NK-92 (cell line): ENCODE measurements around the gene FIG4.
"Not testable (repeated sequence)": the region's sequence is repeated elsewhere in the genome, so short reads cannot be mapped to it uniquely, and the experiment has no call there.

Experiments used
- DNase-seq: peaks from one replicate; lab custom pipeline; 2025; ENCODE audit not compliant: unreplicated experiment; lab: John Stamatoyannopoulos, UW

Gene FIG4

GRCh38 chr6:109794201-109794923 lies 103.3 kb downstream of the FIG4 start:
- no peak for DNase-seq

DNA sequence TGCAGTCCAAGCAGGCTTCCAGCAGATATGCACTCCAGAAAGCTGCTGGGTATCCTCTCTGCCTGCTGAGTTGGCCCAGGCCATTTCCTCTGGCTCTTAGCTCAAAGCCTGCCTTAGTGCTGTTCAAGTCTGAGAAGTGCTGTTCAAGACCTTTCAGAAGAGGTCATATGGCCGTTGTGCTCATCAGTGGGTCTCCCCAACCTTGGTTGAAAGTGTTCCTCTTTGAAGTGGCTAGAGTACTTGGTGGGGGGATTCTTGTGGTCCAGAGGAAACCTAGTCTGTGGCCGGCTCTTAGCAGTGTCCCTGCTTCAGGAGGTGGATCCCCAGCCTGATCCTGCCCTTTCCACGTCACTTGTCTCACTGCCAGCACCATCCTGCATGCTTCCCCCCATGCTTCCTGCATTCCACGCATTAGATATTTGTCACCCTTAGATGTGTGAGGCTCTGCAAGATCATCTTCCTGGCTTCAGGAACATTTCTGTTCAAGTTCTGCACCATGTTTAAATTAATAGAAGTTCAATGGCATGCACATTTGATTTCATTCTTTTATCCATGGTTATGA lies 105.0 kb downstream of the FIG4 start:
- DNase-seq: no peak

- no peak for DNase-seq
Observed at GRCh38 chr6:109799129-109799528, 108.0 kb downstream of the FIG4 start.

- DNase-seq: no peak
Observed at GRCh38 chr6:109799664-109800063, 108.6 kb downstream of the FIG4 start.

- no peak for DNase-seq
Observed at GRCh38 chr6:109800771-109801170, 109.7 kb downstream of the FIG4 start.

DNA sequence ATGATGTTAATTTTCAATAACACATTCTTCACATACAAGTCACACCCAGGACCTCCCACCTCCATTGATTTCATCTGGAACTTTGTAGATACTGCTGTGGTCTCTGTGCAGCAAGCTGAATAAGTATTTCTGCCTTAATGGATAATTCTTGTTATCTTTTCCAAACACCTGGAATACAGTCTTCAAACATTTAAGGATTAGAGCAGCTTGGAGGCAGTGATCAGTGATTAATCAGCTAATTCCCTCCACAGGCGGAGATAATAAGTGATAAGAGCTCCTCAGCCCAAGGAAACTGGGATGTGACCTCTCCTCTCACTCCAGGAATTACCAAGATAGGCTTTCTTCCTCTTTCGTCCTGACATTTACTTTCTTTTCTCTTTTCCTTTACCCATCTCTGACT lies 110.7 kb downstream of the FIG4 start:
- DNase-seq: no peak

DNA sequence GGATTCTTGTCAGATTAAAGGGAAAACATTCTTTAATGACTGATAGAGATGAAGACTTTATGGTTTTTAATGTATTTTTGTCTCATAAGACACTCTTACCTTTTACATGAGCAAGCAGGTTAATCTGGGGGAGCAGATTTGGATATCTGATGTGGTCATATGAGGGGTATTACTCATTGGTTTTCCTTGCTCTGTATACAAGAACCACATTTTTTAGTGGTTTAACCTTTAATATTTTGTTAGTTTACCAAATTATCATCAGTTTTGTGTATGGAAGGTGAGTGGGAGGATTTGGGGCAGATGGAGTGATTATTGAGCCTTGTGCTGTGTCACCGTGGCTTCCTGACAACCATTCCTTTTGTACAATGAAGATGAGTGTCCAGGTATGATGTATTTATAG lies 112.9 kb downstream of the FIG4 start:
- no peak for DNase-seq

DNA sequence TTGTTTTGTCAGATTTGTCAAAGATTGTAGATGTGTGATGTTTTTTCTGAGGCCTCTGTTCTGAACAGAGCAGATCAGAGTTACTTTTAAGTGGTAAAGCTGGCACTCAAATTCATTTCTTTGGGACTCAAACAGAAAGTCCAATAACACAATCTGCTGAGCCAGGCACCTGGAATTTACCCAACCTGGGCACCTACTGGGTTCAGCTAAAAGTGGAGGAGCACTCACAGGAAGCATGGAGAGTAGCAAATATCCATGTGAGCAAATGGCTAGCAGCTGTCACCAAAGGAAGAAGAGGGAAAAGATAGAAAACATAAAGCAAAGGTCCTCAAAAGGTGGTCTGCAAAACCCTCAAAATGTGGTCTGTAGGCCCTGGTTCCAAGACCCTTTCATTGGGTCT lies 116.8 kb downstream of the FIG4 start:
- no peak for DNase-seq

DNA sequence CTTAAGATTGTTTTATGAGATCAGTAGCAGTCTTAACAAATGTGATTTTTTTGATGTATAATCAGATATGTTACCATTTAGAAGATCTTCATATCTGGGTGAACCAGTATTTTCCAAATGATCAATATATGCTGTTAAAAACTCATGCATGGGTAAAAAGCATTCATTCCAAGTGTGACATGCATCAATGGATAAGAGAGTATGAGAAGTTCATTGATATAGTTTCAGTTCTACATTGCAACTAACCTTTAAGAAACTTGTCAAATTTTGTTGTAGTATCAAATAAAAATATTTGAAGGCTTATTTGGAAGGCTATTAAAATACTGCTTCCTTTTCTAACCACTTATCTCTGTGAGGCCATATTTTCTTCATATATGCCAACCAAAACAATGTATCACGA lies 117.7 kb downstream of the FIG4 start:
- DNase-seq: no peak

- DNase-seq: no peak
Observed at GRCh38 chr6:109815054-109815453, 124.0 kb downstream of the FIG4 start.

DNA sequence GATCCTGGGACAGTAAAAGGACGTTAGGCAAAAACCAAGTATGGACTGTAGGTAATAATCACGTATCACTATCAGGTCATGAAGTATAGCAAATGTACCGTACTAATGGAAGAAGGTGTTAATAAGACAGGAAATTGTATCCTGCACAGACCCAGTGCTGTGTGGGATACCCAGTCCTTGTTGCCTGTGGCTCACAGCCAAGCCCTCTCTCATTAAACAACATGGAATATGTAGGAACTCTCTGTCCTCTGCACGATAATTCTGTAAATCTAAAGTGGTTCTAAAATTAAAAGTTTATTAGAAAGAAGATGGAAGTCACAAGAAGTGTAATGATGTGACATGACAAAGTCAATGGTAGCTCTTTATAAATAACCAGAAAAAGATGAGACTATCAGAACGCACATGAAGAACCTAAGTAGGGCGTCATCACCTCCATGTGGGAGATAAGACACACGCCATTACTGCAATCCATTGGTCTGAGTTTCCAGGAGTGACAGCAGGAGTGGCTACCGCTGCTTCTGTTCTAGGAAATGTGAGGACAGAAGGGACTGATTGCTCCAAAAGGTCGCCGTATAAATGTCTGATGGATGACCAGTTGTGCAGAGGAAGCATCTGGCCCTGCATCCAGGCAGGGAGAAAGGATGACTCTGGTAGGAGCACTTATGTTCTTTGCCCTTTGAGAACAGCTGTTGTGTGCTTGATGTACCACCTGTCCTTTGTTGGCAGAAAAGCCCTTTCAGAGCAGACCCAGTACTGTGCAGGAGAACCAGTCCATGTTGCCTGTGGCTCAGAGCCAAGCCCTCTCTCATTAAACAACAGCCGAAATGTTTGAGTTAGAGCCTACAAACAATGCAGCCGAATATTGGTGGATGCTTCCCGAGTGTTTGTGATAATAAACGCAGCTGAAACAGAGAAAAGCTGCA lies 125.6 kb downstream of the FIG4 start:
- DNase-seq: no peak

DNA sequence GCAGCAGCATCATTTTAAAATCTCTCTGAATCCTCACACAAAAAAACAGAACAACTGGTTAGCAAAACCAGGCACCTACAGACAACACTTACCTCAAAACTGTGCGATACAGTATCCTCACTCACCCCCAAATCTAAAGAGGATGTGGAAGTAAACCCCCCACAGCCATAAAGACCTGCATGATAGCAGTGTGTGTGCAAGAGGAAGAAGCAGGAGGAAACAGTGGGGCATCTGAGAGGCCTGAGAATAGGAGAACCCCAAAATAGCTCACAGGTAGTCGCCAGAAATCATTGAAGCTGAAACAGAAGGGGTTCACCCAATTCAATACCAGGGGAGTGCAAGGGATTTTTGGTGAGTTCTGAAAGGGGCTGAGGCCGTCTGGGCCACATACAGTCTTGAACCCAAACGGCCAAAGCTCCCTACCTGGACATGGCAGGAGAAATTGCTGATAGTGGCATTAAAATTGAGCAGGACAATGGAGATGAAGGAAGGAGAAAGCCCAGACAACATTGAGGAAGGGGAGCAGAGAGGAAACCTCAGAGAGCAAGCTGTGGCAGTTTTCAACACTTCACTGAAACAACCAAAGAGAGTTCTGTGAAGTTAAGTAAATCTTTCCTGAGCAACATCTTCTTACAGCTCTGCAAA lies 129.7 kb downstream of the FIG4 start:
- DNase-seq: no peak

GRCh38 chr6:109821428-109821827 lies 130.3 kb downstream of the FIG4 start:
- no peak for DNase-seq

DNA sequence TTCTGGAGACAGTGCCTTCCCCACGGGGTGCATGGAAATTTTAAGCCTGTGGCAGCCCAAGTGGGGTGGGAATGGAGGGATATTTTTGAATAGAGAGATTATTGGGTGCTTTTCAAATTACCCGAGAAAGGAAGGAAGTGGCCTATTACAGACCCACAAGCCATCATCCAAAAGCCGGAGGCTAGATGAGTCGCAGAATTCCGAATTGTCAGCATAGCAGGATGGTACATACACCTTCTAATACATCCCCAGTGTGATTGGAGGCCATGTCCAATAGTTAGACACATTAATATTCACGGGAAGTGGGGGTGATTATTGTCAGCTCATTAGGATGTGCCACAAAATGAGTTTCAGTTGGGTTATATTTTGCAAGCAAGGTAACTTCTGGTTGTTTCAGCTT lies 133.0 kb downstream of the FIG4 start:
- no peak for DNase-seq

DNA sequence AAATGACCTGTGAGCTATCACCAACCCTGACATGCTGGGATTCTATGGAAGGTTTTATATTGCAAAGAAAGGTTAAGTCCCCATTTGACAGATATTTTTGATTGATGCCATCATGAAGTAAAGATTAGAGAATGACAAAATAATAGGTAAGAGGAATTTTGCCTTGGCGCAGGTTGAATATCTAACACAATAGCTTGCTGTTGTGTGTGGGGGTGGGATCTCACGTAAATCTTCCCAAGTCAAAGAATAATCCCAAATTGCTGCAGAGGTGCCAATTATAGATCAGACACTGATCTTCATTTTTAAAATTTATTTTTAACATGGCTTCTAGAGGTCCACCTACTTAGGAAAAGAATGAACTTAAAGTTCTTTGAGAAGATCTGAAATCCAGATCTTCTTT lies 135.5 kb downstream of the FIG4 start:
- no peak for DNase-seq

DNA sequence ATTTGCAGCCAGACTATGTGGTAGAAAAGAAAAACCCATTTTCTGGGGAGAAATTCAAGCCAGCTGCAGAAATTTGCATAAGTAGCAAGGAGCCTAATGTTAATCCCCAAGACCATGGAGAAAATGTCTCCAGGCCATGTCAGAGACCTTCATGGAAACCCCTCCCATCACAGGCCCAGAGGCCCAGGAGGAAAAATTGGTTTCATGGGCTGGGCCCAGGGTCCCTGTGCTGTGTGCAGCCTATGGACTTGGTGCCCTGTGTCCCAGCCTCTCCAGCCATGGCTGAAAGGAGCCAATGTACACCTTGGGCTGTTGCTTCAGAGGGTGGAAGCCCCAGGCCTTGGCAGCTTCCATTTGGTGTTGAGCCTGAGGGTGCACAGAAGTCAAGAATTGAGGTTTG lies 140.3 kb downstream of the FIG4 start:
- DNase-seq: not testable (repeated sequence)

DNA sequence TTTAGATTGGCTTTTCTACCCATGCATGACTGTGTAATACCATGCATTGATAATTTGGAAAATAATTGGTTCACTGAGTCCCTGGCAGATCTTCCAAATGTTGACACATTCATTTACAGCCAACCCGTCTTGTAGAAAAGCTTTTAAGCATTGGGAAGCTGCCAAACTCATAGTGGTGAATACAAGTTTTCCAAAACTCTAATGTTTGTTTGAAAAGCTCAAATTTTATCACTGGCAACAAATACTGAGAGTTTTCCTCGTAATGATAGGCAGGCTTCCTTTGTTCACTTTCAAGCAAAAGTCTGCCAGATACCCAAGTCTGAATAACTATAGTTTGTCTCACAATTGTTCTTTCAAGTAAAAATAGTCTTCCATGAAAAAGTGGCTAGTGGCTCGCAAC lies 143.0 kb downstream of the FIG4 start:
- no peak for DNase-seq

DNA sequence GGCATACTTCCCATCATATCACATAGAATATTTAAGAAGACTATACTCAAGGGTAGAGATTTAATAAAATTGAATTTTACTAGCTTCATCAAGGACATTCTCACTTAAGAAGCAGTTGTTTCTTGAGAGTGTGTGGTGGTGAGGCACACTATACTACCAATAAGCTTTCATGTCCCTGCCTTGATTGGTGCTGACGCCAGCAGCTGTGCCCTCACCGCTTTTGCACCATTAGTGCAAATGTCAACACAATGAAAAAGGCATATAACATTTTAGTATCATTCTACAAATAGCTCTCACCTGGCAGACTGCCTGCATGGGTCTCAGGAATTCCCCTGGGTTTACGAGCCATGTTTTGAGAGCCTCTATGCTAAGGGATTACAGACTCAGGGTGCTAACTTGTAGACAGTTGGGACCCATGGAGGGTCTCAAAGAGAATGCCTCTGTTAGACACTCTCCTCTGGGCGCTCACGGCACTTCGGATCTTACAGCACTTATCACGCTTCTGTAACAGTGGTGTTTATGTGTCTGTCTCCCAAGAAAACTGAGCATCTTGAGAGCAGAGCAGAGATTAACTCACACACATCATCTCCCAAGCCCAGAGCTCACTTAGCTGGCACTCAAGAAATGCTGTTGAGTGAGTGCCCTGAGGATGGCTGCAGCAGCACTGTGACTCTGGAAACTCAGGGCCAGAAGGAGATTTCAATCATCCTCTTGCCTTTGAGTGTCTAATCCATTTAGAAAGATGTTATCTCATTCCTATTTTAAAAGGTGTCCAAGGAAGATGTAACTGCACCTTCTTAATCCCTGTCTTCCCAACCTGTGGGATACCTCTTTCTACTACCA lies 143.7 kb downstream of the FIG4 start:
- no peak for DNase-seq

- DNase-seq: no peak
Observed at GRCh38 chr6:109840034-109840433, 148.9 kb downstream of the FIG4 start.

GRCh38 chr6:109840796-109841195 lies 149.7 kb downstream of the FIG4 start:
- DNase-seq: no peak

DNA sequence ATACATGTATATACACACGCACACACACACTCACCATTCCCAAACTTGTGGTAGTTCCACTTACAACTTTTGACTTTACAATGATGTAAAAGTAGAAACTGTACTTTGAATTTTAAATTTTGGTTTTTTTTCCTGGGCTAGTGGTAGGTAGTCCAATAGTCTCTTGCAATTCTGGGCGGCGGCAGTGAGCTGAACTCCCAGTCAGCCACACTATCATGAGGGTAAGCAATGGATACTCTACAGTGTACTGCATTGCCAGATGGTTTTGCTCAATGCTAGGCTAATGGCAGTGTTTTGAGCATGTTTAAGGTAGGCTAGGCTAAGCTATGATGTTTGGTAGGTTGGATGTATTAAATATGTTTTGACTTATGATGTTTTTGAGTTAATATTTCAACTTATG lies 150.8 kb downstream of the FIG4 start:
- DNase-seq: no peak
